ENCODE data around the gene SNAP29.
"Not testable (repeated sequence)": the region's sequence is repeated elsewhere in the genome, so short reads cannot be mapped to it uniquely, and the experiment has no call there.

SNAP29 gene

DNA sequence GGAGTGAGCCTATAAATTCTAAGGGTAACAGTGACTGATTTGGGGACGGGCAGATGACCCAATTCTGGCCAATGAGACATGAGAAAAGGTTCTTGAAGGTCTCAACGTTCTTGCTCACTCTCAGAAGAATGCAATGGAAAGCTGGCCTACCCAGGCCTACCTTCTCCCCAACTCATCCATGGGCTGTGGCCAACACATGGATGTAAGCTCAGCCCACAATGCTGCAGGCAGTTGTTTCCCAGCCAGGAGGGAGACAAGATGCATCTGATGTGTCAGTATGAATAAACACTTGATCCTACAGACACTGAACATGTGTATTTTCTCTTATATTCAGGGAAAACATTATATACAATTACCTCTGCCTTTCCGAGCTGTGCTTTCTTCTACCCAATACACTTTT lies 24.6 kb upstream of the SNAP29 start:
- Histone ChIP-seq H3K9ac (ENCODE audit: low read depth in 1 of 2, low read length in 2 of 2) (no peak overlapping the region), H3K4me3 (ENCODE audit: low read length in 2 of 2) (no peak overlapping the region), H3K4me1 (ENCODE audit: control insufficient read depth in 2 of 2, insufficient read depth in 2 of 2, low read length in 2 of 2) (no peaks in the 10 kb centered on the region), H3K9me3 (ENCODE audit: control insufficient read depth in 2 of 2, low read length in 2 of 2) (no peaks in the 10 kb centered on the region), H3K27ac (ENCODE audit: low read depth in 2 of 2, low read length in 2 of 2) (no peak overlapping the region), H3K36me3 (ENCODE audit: control insufficient read depth in 2 of 2, insufficient read depth in 2 of 2, low read length in 2 of 2) (peaks cover 20% of the 10 kb centered on the region in 2 donors), H3K27me3 (ENCODE audit: control insufficient read depth in 2 of 2, insufficient read depth in 2 of 2, low read length in 2 of 2) (no peaks in the 10 kb centered on the region)

DNA sequence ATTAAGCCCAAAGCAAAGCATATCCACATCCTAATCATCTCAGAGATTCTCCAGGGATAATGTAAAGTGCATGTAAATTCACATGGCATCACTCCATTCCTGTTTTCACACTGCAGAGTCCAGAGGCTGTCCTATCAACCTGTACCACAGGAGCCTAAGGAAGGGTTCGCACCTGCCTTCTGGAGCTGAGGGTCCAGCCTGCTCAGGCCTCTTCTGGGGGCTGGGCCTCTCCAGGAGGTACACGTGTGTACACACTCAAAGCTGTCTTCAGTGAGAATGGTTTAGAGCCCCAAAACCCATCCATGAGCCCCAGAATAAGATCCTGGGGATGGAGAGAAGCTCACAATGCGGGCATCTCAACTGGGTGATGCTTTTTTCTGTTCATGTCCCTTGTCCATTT lies 24.1 kb upstream of the SNAP29 start:
- H3K4me3 ChIP-seq (ENCODE audit: low read length in 2 of 2), result no peak overlapping the region
- no peaks in the 10 kb centered on the region for H3K27me3 ChIP-seq (ENCODE audit: control insufficient read depth in 2 of 2, insufficient read depth in 2 of 2, low read length in 2 of 2)
- no peaks in the 10 kb centered on the region for H3K9me3 ChIP-seq (ENCODE audit: control insufficient read depth in 2 of 2, low read length in 2 of 2)
- H3K27ac ChIP-seq (ENCODE audit: low read depth in 2 of 2, low read length in 2 of 2), result no peak overlapping the region
- no peak overlapping the region for H3K9ac ChIP-seq (ENCODE audit: low read depth in 1 of 2, low read length in 2 of 2)
- peaks cover 20% of the 10 kb centered on the region in 2 donors for H3K36me3 ChIP-seq (ENCODE audit: control insufficient read depth in 2 of 2, insufficient read depth in 2 of 2, low read length in 2 of 2)
- H3K4me1 ChIP-seq (ENCODE audit: control insufficient read depth in 2 of 2, insufficient read depth in 2 of 2, low read length in 2 of 2), result no peaks in the 10 kb centered on the region

DNA sequence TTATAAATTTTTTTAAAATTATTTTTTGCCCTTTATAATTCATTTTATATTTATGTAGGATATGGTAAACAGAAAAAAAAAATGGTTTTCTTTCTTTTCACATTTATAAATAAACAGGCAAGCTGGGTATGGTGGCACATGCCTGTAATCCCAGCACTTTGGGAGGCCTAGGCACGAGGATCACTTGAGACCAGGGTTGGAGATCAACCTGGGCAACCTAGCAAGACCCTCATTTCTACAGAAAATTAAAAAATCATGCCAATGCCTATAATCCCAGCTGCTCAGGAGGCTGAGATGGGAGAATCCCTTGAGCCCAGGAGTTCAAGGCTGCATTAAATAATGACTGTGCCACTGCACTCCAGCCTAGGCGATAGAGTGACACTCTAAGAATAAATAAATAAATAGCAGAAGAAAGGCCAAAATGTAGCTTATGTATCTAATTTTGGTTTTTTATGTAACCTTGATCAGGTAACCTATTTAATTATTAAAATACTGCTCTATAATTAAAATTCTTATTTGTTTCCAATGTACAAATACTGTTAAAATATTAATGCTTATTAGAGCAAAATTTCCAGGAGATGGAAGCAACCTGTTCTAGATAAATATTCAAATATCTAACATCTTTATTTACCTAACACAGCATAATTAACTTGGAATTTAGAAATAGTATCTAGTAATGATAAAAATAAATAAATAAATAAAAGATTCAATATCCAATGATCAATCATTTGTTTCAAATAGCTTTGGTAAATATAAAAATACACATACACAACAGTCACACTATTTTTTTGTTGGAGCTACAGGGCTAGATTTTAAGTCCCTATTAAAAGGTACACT lies 21.6 kb upstream of the SNAP29 start:
- H3K4me1 ChIP-seq (ENCODE audit: control insufficient read depth in 2 of 2, insufficient read depth in 2 of 2, low read length in 2 of 2), result peaks cover 0 to 2% of the 10 kb centered on the region in 2 donors
- H3K36me3 ChIP-seq (ENCODE audit: control insufficient read depth in 2 of 2, insufficient read depth in 2 of 2, low read length in 2 of 2), result peaks cover 14% of the 10 kb centered on the region in 2 donors
- no peaks in the 10 kb centered on the region for H3K27me3 ChIP-seq (ENCODE audit: control insufficient read depth in 2 of 2, insufficient read depth in 2 of 2, low read length in 2 of 2)
- H3K9me3 ChIP-seq (ENCODE audit: control insufficient read depth in 2 of 2, low read length in 2 of 2), result no peaks in the 10 kb centered on the region
- no peak overlapping the region for H3K27ac ChIP-seq (ENCODE audit: low read depth in 2 of 2, low read length in 2 of 2)
- H3K9ac ChIP-seq (ENCODE audit: low read depth in 1 of 2, low read length in 2 of 2), result no peak overlapping the region
- H3K4me3 ChIP-seq (ENCODE audit: low read length in 2 of 2), result no peak overlapping the region

DNA sequence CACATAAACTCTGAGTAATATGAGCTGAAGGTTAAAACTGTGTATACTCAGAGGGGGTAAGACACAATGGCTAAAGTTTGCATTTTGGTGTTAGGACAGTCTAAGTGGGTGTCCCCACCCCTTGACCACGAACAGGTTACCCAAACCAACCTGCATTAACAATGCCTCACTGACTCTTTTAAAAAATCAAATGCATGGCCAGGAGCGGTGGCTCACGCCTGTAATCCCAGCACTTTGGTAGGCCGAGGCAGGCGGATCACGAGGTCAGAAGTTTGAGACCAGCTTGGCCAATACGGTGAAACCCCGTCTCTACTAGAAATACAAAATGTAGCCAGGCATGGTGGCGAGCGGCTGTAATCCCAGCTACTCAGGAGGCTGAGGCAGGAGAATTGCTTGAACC lies 19.5 kb upstream of the SNAP29 start:
- not testable (repeated sequence) for H3K4me3 ChIP-seq (ENCODE audit: low read length in 2 of 2); H3K9ac ChIP-seq (ENCODE audit: low read depth in 1 of 2, low read length in 2 of 2); H3K27ac ChIP-seq (ENCODE audit: low read depth in 2 of 2, low read length in 2 of 2)

DNA sequence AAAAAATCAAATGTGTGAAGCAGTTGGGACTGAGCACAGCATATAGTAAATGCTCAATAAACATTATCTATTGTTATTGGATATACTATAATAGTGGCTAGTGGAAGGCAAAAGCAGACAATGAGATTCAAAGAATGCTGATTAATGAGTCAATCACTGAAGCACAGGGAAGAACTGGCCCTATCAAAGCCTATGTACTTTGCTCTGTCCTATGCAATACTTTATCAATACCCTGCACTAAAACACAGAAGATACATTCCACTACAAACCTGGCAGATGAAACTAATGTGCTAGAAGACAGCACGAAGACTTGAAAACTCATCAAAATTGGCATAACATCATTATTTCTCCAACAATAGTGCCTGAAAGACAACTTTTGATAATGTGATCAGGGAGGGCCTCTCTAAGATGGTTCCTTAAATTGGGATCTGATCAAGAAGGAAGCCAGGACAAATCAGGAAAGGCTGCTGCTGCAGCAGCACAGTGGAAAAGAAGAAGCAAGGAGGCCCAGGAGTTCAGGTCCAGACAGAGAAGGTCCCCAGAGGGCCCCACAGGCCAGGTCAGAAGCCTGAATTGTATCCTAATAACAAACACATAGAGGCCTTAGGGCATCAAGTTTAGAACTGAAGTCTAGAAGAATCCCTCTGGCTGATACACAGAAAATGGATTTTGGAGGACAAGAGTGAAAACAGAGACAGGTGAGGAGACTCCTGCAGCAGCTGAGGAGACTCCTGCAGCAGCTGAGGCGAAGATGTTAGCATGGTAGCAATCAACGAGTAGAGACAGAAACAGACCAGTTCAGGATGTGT lies 18.8 kb upstream of the SNAP29 start:
- Histone ChIP-seq H3K9ac (ENCODE audit: low read depth in 1 of 2, low read length in 2 of 2) (no peak overlapping the region), H3K4me3 (ENCODE audit: low read length in 2 of 2) (no peak overlapping the region), H3K4me1 (ENCODE audit: control insufficient read depth in 2 of 2, insufficient read depth in 2 of 2, low read length in 2 of 2) (peaks cover 0 to 2% of the 10 kb centered on the region in 2 donors), H3K27me3 (ENCODE audit: control insufficient read depth in 2 of 2, insufficient read depth in 2 of 2, low read length in 2 of 2) (no peaks in the 10 kb centered on the region), H3K36me3 (ENCODE audit: control insufficient read depth in 2 of 2, insufficient read depth in 2 of 2, low read length in 2 of 2) (no peaks in the 10 kb centered on the region), H3K9me3 (ENCODE audit: control insufficient read depth in 2 of 2, low read length in 2 of 2) (no peaks in the 10 kb centered on the region), H3K27ac (ENCODE audit: low read depth in 2 of 2, low read length in 2 of 2) (no peak overlapping the region)

More for the DNA sequence above, 19.5 kb upstream of the SNAP29 start:
- H3K4me1 ChIP-seq (ENCODE audit: control insufficient read depth in 2 of 2, insufficient read depth in 2 of 2, low read length in 2 of 2); H3K9me3 ChIP-seq (ENCODE audit: control insufficient read depth in 2 of 2, low read length in 2 of 2); H3K27me3 ChIP-seq (ENCODE audit: control insufficient read depth in 2 of 2, insufficient read depth in 2 of 2, low read length in 2 of 2); H3K36me3 ChIP-seq (ENCODE audit: control insufficient read depth in 2 of 2, insufficient read depth in 2 of 2, low read length in 2 of 2): not testable (repeated sequence)

DNA sequence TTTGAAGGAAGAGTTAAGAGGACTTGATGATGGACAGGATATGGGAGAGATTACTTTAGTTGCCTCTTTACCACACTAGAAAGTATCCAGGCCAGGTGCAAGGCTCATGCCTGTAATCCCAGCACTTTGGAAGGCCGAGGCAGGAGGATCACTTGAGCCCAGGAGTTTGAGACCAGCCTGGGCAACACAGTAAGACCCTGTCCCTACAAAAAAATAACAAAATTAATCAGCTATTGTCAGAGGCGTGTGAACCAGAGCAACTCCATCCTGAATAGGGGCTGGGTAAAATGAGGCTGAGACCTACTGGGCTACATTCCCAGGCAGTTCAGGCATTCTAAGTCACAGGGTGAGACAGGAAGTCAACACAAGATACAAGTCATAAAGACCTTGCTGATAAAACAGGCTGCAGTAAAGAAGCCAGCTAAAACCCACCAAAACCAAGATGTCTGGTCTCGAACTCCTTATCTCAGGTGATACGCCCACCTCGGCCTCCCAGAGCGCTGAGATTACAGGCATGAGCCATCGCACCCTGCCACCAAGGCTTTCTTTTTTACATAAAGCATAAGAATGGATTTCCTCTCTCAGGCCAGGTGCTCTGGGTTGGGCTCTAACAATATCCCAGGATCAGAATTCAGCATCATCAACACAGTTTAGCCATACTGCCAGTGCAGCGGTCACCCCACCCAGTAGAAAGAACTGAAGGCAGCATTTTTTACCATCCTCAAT lies 18.0 kb upstream of the SNAP29 start:
- H3K36me3 ChIP-seq (ENCODE audit: control insufficient read depth in 2 of 2, insufficient read depth in 2 of 2, low read length in 2 of 2), result no peaks in the 10 kb centered on the region
- H3K27me3 ChIP-seq (ENCODE audit: control insufficient read depth in 2 of 2, insufficient read depth in 2 of 2, low read length in 2 of 2), result no peaks in the 10 kb centered on the region
- H3K27ac ChIP-seq (ENCODE audit: low read depth in 2 of 2, low read length in 2 of 2), result no peak overlapping the region
- H3K9ac ChIP-seq (ENCODE audit: low read depth in 1 of 2, low read length in 2 of 2), result no peak overlapping the region
- no peaks in the 10 kb centered on the region for H3K9me3 ChIP-seq (ENCODE audit: control insufficient read depth in 2 of 2, low read length in 2 of 2)
- no peak overlapping the region for H3K4me3 ChIP-seq (ENCODE audit: low read length in 2 of 2)
- H3K4me1 ChIP-seq (ENCODE audit: control insufficient read depth in 2 of 2, insufficient read depth in 2 of 2, low read length in 2 of 2), result peaks cover 0 to 2% of the 10 kb centered on the region in 2 donors

DNA sequence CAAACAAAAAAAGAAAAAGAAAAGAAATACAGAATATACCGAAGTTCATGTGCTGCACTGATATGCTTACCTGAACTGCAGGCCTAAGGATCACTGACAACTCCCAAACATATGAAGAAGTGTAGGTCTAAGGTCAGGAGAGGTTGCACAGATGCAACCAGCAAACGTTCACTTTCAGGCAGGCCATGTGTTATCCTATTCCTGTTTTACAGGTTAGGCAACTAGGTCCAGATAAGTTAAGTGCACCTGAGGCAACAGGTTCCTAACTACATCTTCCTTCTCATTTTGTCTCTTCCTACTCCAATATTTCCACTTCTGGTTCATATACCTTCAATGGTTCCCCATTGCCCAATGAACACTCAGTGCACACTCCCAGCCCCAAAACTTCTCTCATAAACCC lies 15.3 kb upstream of the SNAP29 start:
- H3K4me3 ChIP-seq (ENCODE audit: low read length in 2 of 2), result no peak overlapping the region
- H3K9me3 ChIP-seq (ENCODE audit: control insufficient read depth in 2 of 2, low read length in 2 of 2), result no peaks in the 10 kb centered on the region
- H3K36me3 ChIP-seq (ENCODE audit: control insufficient read depth in 2 of 2, insufficient read depth in 2 of 2, low read length in 2 of 2), result no peaks in the 10 kb centered on the region
- no peaks in the 10 kb centered on the region for H3K27me3 ChIP-seq (ENCODE audit: control insufficient read depth in 2 of 2, insufficient read depth in 2 of 2, low read length in 2 of 2)
- no peak overlapping the region for H3K27ac ChIP-seq (ENCODE audit: low read depth in 2 of 2, low read length in 2 of 2)
- H3K4me1 ChIP-seq (ENCODE audit: control insufficient read depth in 2 of 2, insufficient read depth in 2 of 2, low read length in 2 of 2), result peaks cover 0 to 2% of the 10 kb centered on the region in 2 donors
- H3K9ac ChIP-seq (ENCODE audit: low read depth in 1 of 2, low read length in 2 of 2), result no peak overlapping the region

DNA sequence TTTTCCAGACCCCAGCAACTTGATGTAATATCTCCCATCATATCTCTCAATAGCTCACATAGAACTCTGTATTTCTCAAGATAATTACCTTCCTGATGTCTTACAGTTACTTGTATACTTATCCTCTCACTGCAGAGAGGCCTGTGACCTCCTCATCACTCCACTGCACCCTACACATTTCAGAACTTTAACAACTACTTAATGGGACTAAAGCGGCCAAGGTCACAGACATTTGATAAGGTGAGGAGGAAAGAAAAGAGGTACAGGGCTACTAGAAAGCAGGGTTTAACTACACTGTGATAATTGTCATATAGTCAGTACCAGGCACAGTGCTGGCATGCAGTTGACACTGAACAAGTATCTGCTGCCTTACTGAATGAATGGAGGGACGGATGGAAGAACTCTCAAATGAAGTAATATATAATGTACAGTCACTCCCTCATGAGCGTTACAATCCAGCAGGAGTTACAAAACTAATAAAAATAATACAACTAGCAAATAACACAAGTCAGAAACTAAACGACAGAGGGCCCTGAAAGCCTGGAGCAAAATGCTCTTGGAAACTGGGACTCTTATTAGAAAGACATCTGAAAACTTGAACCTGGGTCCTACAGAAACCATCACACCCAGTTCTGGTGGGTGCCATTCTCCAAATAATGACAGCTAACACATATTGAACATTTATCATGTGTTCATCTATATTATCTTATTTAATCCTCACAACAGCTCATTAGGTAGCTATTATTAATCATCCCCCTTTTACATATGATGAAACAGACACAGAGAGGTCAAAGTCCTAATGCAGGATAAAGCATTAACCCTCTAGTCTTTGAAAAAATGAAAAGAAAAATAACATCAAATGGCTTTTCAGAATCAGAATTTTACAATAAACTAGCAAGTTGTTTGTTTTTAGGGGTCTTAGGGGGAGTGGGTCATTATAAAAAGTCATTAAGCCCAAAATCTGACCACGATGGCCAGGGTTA lies 14.5 kb upstream of the SNAP29 start:
- Histone ChIP-seq H3K4me3 (ENCODE audit: low read length in 2 of 2) (no peak overlapping the region), H3K27me3 (ENCODE audit: control insufficient read depth in 2 of 2, insufficient read depth in 2 of 2, low read length in 2 of 2) (no peaks in the 10 kb centered on the region), H3K27ac (ENCODE audit: low read depth in 2 of 2, low read length in 2 of 2) (no peak overlapping the region), H3K9ac (ENCODE audit: low read depth in 1 of 2, low read length in 2 of 2) (no peak overlapping the region), H3K36me3 (ENCODE audit: control insufficient read depth in 2 of 2, insufficient read depth in 2 of 2, low read length in 2 of 2) (no peaks in the 10 kb centered on the region), H3K4me1 (ENCODE audit: control insufficient read depth in 2 of 2, insufficient read depth in 2 of 2, low read length in 2 of 2) (peaks cover 0 to 2% of the 10 kb centered on the region in 2 donors), H3K9me3 (ENCODE audit: control insufficient read depth in 2 of 2, low read length in 2 of 2) (no peaks in the 10 kb centered on the region)

DNA sequence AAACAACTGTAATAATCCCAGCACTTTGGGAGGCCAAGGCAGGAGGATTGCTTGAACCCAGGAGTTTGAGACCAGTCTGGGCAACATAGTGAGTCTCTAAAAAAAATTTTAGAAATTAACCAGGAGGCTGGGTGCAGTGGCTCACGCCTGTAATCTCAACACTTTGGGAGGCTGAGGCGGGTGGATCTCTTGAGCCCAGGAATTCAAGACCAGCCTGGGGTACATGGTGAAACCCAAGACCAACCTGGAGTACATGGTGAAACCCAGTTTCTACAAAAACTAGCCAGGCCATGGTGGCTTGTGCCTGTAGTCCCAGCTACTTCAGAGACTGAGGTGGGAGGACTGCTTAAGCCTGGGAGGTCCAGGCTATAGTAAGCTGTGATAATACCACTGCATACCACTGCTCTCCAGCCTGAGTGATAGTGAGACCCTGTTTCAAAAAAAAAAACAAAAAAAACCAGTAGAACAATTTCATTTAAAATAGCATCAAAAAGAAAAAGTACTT lies 11.4 kb upstream of the SNAP29 start:
- no peaks in the 10 kb centered on the region for H3K4me1 ChIP-seq (ENCODE audit: control insufficient read depth in 2 of 2, insufficient read depth in 2 of 2, low read length in 2 of 2)
- H3K9me3 ChIP-seq (ENCODE audit: control insufficient read depth in 2 of 2, low read length in 2 of 2), result no peaks in the 10 kb centered on the region
- no peak overlapping the region for H3K27ac ChIP-seq (ENCODE audit: low read depth in 2 of 2, low read length in 2 of 2)
- no peaks in the 10 kb centered on the region for H3K36me3 ChIP-seq (ENCODE audit: control insufficient read depth in 2 of 2, insufficient read depth in 2 of 2, low read length in 2 of 2)
- no peak overlapping the region for H3K4me3 ChIP-seq (ENCODE audit: low read length in 2 of 2)
- H3K9ac ChIP-seq (ENCODE audit: low read depth in 1 of 2, low read length in 2 of 2), result no peak overlapping the region
- no peaks in the 10 kb centered on the region for H3K27me3 ChIP-seq (ENCODE audit: control insufficient read depth in 2 of 2, insufficient read depth in 2 of 2, low read length in 2 of 2)
